Ishikawa (cell line): ENCODE measurements around the gene TBC1D2B.

ENCODE experiments used
- CEBPB ChIP-seq: IDR thresholded peaks from 2 replicates; pipeline ENCODE4 v1.6.1; 2012
- CREB1 ChIP-seq: IDR thresholded peaks from 2 replicates; pipeline ENCODE4 v1.6.1; 2012; ENCODE audit warnings: low read depth
- EGR1 ChIP-seq: IDR thresholded peaks from 2 replicates; pipeline ENCODE4 v1.6.1; 2012
- EP300 ChIP-seq: IDR thresholded peaks from 2 replicates; pipeline ENCODE4 v1.6.1; 2012; ENCODE audit warnings: borderline replicate concordance
- FOXM1 ChIP-seq: IDR thresholded peaks from 2 replicates; pipeline ENCODE4 v1.6.1; 2012; ENCODE audit warnings: low read depth, borderline replicate concordance
- NFIC ChIP-seq: IDR thresholded peaks from 2 replicates; pipeline ENCODE4 v1.6.1; 2012
- RAD21 ChIP-seq: IDR thresholded peaks from 2 replicates; pipeline ENCODE4 v1.6.1; 2012; ENCODE audit warnings: low read depth
- TAF1 ChIP-seq: IDR thresholded peaks from 2 replicates; pipeline ENCODE4 v1.6.1; 2012; ENCODE audit warnings: low read depth, mild to moderate bottlenecking
- TCF12 ChIP-seq: IDR thresholded peaks from 2 replicates; pipeline ENCODE4 v1.6.1; 2012; ENCODE audit warnings: low read depth
- TEAD4 ChIP-seq: IDR thresholded peaks from 2 replicates; pipeline ENCODE4 v1.6.1; 2012
- YY1 ChIP-seq: IDR thresholded peaks from 2 replicates; pipeline ENCODE4 v1.6.1; 2012; ENCODE audit warnings: low read depth
- ZBTB7A ChIP-seq: IDR thresholded peaks from 2 replicates; pipeline ENCODE4 v1.6.1; 2012; ENCODE audit warnings: low read depth
- TF ChIP-seq, protein P1 (sequence below): IDR thresholded peaks from 2 replicates; pipeline ENCODE4 v1.6.1; 2012
- TF ChIP-seq, protein P2 (sequence below): IDR thresholded peaks from 2 replicates; pipeline ENCODE4 v1.6.1; 2012
- TF ChIP-seq, protein P3 (sequence below): IDR thresholded peaks from 2 replicates; pipeline ENCODE4 v1.6.1; 2012; ENCODE audit warnings: low read depth, mild to moderate bottlenecking

TBC1D2B gene

DNA sequence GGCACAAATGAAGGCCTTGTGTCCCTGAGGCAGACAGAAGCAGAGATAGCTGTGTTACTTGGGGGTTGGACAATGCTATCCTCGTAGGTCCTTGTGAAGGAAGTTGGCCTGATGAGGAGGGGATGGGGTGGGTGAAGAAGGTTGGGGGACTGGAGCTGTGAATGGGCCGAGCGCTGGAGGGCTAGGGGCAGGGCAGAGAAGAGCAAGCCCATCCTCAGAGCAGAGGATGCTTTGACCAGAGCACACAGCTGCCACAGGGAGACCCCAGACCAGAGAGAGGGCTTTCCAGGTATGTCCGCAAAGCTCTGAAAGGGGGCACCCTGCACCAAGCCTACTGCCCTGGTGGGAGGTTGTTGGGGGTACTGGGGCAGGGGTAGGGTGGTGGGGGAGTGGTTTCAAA lies 5.7 kb upstream of the TBC1D2B start:
- TF ChIP-seq FOXM1 = no peak
- no peak for TF ChIP-seq ZBTB7A
- TF ChIP-seq NFIC = no peak
- TF ChIP-seq, protein P1, sequence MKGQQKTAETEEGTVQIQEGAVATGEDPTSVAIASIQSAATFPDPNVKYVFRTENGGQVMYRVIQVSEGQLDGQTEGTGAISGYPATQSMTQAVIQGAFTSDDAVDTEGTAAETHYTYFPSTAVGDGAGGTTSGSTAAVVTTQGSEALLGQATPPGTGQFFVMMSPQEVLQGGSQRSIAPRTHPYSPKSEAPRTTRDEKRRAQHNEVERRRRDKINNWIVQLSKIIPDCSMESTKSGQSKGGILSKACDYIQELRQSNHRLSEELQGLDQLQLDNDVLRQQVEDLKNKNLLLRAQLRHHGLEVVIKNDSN = no peak
- no peak for TF ChIP-seq CEBPB
- TF ChIP-seq, protein P2, sequence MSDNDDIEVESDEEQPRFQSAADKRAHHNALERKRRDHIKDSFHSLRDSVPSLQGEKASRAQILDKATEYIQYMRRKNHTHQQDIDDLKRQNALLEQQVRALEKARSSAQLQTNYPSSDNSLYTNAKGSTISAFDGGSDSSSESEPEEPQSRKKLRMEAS = no peak
- no peak for TF ChIP-seq TEAD4
- TF ChIP-seq EP300 = no peak
- no peak for TF ChIP-seq TCF12
- TF ChIP-seq YY1 = no peak
- no peak for TF ChIP-seq EGR1
- no peak for TF ChIP-seq TAF1
- no peak for TF ChIP-seq RAD21

DNA sequence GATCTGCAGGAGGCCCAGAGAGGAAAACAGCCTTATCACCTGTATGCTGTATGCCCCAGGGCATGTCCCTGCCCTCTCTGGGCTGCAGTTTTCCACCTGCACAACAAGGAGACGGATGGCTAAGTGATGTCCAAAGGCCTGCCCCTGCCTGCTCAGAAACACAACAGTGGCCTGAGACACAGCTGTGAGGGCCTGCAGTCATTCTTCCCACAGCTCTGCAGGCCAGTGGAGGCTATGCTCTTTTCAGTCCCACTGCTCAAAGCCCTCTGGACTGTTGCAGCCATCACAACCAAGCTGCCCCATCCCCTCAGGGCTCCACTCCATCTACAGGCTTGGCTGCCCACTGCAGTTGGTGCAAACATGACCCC lies 5.2 kb upstream of the TBC1D2B start:
- no peak for TF ChIP-seq NFIC
- no peak for TF ChIP-seq EP300
- TF ChIP-seq RAD21 = no peak
- TF ChIP-seq, protein P2 = no peak

DNA sequence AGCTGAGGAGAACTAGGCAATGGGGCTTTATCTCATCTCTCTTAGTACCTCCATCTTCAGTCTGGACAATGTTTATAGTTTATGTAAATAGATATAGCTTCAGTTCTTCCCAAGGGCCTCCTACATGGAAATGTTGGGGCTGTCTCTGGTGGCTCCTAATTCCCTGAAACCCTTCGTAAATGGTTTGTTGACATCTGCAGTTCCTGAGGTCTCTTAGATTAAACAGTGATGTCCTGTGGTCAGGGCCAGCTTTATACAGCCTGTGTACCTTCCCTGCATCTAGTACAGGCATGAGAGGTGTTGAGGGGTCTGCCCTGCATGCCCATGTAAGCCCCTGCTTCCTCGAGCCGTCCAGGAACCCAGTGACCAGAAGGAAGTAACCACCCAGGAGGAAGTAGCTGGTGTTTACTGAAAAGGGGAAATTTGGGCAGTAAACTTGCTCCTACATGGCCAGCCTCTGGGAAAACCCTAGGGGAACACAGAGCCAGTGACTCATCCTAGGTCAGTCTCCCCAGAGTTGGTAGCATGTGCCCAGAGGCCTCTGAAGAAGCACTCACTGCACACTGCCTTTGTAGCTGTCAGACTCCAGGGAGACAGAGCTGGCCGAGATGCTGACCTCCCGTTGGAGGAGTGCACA lies 4.7 kb upstream of the TBC1D2B start:
- TF ChIP-seq CREB1 = no peak
- no peak for TF ChIP-seq EGR1
- TF ChIP-seq ZBTB7A = no peak
- TF ChIP-seq FOXM1 = no peak
- TF ChIP-seq EP300 = no peak
- no peak for TF ChIP-seq TCF12
- TF ChIP-seq, protein P2 = no peak
- TF ChIP-seq NFIC = no peak
- TF ChIP-seq, protein P3, sequence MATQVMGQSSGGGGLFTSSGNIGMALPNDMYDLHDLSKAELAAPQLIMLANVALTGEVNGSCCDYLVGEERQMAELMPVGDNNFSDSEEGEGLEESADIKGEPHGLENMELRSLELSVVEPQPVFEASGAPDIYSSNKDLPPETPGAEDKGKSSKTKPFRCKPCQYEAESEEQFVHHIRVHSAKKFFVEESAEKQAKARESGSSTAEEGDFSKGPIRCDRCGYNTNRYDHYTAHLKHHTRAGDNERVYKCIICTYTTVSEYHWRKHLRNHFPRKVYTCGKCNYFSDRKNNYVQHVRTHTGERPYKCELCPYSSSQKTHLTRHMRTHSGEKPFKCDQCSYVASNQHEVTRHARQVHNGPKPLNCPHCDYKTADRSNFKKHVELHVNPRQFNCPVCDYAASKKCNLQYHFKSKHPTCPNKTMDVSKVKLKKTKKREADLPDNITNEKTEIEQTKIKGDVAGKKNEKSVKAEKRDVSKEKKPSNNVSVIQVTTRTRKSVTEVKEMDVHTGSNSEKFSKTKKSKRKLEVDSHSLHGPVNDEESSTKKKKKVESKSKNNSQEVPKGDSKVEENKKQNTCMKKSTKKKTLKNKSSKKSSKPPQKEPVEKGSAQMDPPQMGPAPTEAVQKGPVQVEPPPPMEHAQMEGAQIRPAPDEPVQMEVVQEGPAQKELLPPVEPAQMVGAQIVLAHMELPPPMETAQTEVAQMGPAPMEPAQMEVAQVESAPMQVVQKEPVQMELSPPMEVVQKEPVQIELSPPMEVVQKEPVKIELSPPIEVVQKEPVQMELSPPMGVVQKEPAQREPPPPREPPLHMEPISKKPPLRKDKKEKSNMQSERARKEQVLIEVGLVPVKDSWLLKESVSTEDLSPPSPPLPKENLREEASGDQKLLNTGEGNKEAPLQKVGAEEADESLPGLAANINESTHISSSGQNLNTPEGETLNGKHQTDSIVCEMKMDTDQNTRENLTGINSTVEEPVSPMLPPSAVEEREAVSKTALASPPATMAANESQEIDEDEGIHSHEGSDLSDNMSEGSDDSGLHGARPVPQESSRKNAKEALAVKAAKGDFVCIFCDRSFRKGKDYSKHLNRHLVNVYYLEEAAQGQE = no peak
- no peak for TF ChIP-seq TAF1
- TF ChIP-seq, protein P1 = no peak
- TF ChIP-seq CEBPB = no peak
- TF ChIP-seq YY1 = no peak
- TF ChIP-seq TEAD4 = no peak
- TF ChIP-seq RAD21 = no peak

DNA sequence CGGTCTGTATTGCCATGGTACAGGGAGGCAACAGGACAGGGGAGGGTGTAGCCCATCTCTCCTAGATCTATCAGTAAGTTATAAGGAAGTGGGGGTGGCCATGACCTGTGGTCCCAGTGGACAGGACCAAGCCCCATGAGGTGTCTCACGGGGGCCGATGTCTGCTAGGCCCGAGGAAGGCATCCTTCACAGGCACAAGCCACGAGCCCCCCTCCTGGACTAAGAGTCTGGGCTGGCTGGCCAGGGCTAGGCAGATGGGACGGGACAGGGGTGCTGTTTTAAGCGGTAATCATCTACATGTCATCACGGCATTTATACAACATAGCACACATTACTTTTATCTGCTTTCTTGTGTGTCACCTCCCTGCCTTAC lies 2.6 kb upstream of the TBC1D2B start:
- no peak for TF ChIP-seq NFIC
- no peak for TF ChIP-seq EGR1
- TF ChIP-seq TEAD4 = no peak
- TF ChIP-seq, protein P2 = no peak
- TF ChIP-seq FOXM1 = no peak
- no peak for TF ChIP-seq CEBPB
- TF ChIP-seq TCF12 = no peak
- TF ChIP-seq RAD21 = no peak

DNA sequence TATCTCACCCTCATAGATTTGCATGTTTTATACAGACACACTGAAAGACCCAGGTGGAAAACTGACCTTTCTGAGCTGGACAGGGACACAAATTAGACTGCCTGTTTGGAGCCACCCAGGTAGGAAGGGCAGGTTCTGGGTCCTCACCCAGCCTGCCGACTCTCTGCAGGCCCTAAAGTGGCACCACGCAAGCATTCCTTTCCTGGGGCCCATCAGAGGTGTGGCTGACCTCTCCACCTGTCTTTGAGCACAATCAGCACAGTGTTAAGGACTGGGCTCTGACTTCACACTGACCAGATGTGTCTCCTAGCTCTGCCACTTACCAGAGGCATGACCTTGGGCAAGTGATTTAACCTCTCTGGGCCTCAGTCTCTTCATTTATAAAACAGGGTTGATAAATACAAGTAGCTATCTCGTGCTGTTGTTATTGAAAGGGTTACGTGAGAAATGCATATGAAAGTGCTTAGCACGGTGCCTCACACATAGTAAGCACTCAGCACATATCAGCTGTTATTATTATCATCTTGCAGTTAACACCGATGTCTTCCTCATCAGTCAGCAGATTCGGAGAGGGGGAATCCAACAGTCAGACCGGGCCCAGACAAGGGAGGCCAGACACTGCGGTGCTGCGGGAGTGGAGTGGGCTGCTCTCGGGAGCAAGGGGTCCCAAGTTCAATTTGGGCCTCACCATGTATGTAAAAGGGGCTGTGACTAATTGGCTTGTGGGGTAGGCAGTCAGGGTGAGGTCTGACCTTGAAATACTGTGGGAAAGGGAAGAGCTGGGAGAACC lies 2.0 kb upstream of the TBC1D2B start:
- TF ChIP-seq NFIC (no peak), EP300 (no peak), FOXM1 (no peak), EGR1 (no peak), TAF1 (no peak)
- TF ChIP-seq, protein P3 = no peak

DNA sequence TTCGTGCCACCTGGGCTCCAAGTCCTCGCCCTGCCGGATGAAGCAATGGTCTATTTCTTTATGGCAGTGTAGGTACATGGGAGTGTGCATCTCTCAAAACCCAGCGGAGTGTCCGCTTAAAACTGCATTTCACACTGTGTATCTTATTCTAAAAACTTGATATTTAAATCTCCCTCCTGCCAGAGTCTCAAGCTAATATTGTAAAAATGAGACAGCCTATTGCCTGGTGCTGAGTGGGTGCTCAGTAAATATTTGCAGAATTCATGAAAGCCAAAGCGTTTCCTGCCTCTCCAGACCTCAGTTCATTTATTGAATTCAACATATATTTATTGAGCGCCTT lies 330 bp upstream of the TBC1D2B start:
- TF ChIP-seq EGR1 = no peak
- TF ChIP-seq EP300 = no peak
- TF ChIP-seq RAD21 = no peak
- no peak for TF ChIP-seq FOXM1
- TF ChIP-seq, protein P3 = no peak
- no peak for TF ChIP-seq YY1
- no peak for TF ChIP-seq TAF1
- TF ChIP-seq CEBPB = no peak
- TF ChIP-seq, protein P2 = no peak
- no peak for TF ChIP-seq NFIC
- no peak for TF ChIP-seq TCF12
- TF ChIP-seq CREB1 = no peak
